ENCODE measurements around the gene ZDHHC3. TPM values are rescaled to one million over a fixed set of nuclear protein-coding genes. Genes with fewer than 3 reads are reported as not detected.

ZDHHC3 gene
- total and polyA plus RNA-seq, 7 experiments from 2014 or later = 33.7 to 54.0 (median 45.0) TPM

GRCh38 chr3:44992555-44993470 lies 16.8 kb upstream of the ZDHHC3 start:
- ChIA-PET CTCF (interaction anchor here (0.8 to 1.1 kb wide), 4 partner anchors 13 to 214 kb away, joined by 3 to 4 read pairs (median 3); no protein-coding TSS in a partner anchor), POLR2A (interaction anchor here (0.7 to 1.5 kb wide), 6 partner anchors 11 to 208 kb away, joined by 3 to 7 read pairs (median 4); partner anchors contain the start of genes EXOSC7 and ZDHHC3)
- ATAC-seq (peak; percentile 73), DNase-seq (peak in 1 of 9 donors; percentile 20)
- no peak overlapping the region for H3K4me3 ChIP-seq (ENCODE audit: low read length)
- H3K27me3 ChIP-seq (ENCODE audit: control insufficient read depth in 2 of 2, insufficient read depth in 2 of 2, low read length in 2 of 2) = no peaks in the 10 kb centered on the region
- Mint-ChIP-seq H3K4me3 (peak overlapping the region in 3 of 10 donors; percentile 21 to 74 (median 40)), H3K9me3 (no peaks in the 10 kb centered on the region), H3K4me1 (peaks cover 37 to 95% (median 91%) of the 10 kb centered on the region in 7 donors), H3K27ac (peak overlapping the region in 6 of 9 donors; percentile 53 to 76 (median 61)), H3K27me3 (no peaks in the 10 kb centered on the region), H3K36me3 (peaks cover 3 to 45% (median 31%) of the 10 kb centered on the region in 5 donors)
- no peak overlapping the region for H3K27ac ChIP-seq (ENCODE audit: low read depth, low read length)
- H3K4me1 ChIP-seq (ENCODE audit: control insufficient read depth in 2 of 2, insufficient read depth in 2 of 2, low read length in 2 of 2) = peaks cover 0 to 30% of the 10 kb centered on the region in 2 donors
- H3K36me3 ChIP-seq (ENCODE audit: control insufficient read depth in 2 of 3, insufficient read depth in 3 of 3, low read length in 3 of 3) = peaks cover 14 to 30% (median 17%) of the 10 kb centered on the region in 3 experiments
- intact Hi-C loops (cut with micrococcal nuclease) = loop anchor here in 1 of 2 donors (1.0 kb wide), 2 partner anchors 10 to 27 kb away; no protein-coding TSS in a partner anchor
- no peaks in the 10 kb centered on the region for H3K9me3 ChIP-seq (ENCODE audit: control insufficient read depth in 2 of 3, low read length in 3 of 3)

GRCh38 chr3:44991326-44991725 lies 15.4 kb upstream of the ZDHHC3 start:
- Histone ChIP-seq H3K27me3 (ENCODE audit: control insufficient read depth in 2 of 2, insufficient read depth in 2 of 2, low read length in 2 of 2) (no peaks in the 10 kb centered on the region), H3K27ac (ENCODE audit: low read depth, low read length) (no peak overlapping the region), H3K4me1 (ENCODE audit: control insufficient read depth in 2 of 2, insufficient read depth in 2 of 2, low read length in 2 of 2) (peaks cover 0 to 30% of the 10 kb centered on the region in 2 donors), H3K36me3 (ENCODE audit: control insufficient read depth in 2 of 3, insufficient read depth in 3 of 3, low read length in 3 of 3) (peaks cover 7 to 24% (median 9%) of the 10 kb centered on the region in 3 experiments), H3K4me3 (ENCODE audit: low read length) (no peak overlapping the region), H3K9me3 (ENCODE audit: control insufficient read depth in 2 of 3, low read length in 3 of 3) (no peaks in the 10 kb centered on the region)
- Mint-ChIP-seq H3K27ac (peak overlapping the region in 8 of 9 donors; percentile 30 to 82 (median 73)), H3K4me1 (peaks cover 32 to 95% (median 85%) of the 10 kb centered on the region in 7 donors), H3K9me3 (no peaks in the 10 kb centered on the region), H3K36me3 (peaks cover 3 to 38% (median 24%) of the 10 kb centered on the region in 5 donors), H3K27me3 (no peaks in the 10 kb centered on the region), H3K4me3 (peak overlapping the region in 8 of 10 donors; percentile 1 to 78 (median 54))
- intact Hi-C loops (cut with micrococcal nuclease) = no loop called here
- peak in 6 of 9 donors; percentile 9 to 47 (median 27) for DNase-seq
- ATAC-seq = peak; percentile 56
- CTCF ChIA-PET = no interaction called here
- POLR2A ChIA-PET = interaction anchor here (1.5 to 2.0 kb wide), 2 partner anchors 14 to 17 kb away, joined by 5 to 10 read pairs; no protein-coding TSS in a partner anchor

- H3K27me3 Mint-ChIP-seq = no peaks in the 10 kb centered on the region
- CTCF ChIA-PET = no interaction called here
- no peak overlapping the region for H3K27ac ChIP-seq (ENCODE audit: low read depth, low read length)
- H3K4me3 Mint-ChIP-seq = no peak overlapping the region
- peaks cover 0 to 30% of the 10 kb centered on the region in 2 donors for H3K4me1 ChIP-seq (ENCODE audit: control insufficient read depth in 2 of 2, insufficient read depth in 2 of 2, low read length in 2 of 2)
- H3K4me3 ChIP-seq (ENCODE audit: low read length) = no peak overlapping the region
- POLR2A ChIA-PET = interaction anchor here (0.8 to 2.0 kb wide), 2 partner anchors 13 to 19 kb away, joined by 3 to 10 read pairs; no protein-coding TSS in a partner anchor
- no peaks in the 10 kb centered on the region for H3K9me3 Mint-ChIP-seq
- ATAC-seq (no peak), DNase-seq (no peak)
- intact Hi-C loops (cut with micrococcal nuclease) = no loop called here
- H3K36me3 ChIP-seq (ENCODE audit: control insufficient read depth in 2 of 3, insufficient read depth in 3 of 3, low read length in 3 of 3) = peaks cover 4 to 16% (median 9%) of the 10 kb centered on the region in 3 experiments
- peaks cover 3 to 45% (median 25%) of the 10 kb centered on the region in 5 donors for H3K36me3 Mint-ChIP-seq
- H3K27ac Mint-ChIP-seq = no peak overlapping the region
- H3K9me3 ChIP-seq (ENCODE audit: control insufficient read depth in 2 of 3, low read length in 3 of 3) = no peaks in the 10 kb centered on the region
- no peaks in the 10 kb centered on the region for H3K27me3 ChIP-seq (ENCODE audit: control insufficient read depth in 2 of 2, insufficient read depth in 2 of 2, low read length in 2 of 2)
- peaks cover 32 to 92% (median 80%) of the 10 kb centered on the region in 7 donors for H3K4me1 Mint-ChIP-seq
These were observed 13.8 kb upstream of the ZDHHC3 start for GRCh38 chr3:44989636-44990373.

GRCh38 chr3:44989141-44989540 lies 13.2 kb upstream of the ZDHHC3 start:
- ATAC-seq (no peak), DNase-seq (no peak)
- peaks cover 3 to 40% (median 21%) of the 10 kb centered on the region in 5 donors for H3K36me3 Mint-ChIP-seq
- ChIA-PET CTCF (interaction anchor here (0.9 to 1.0 kb wide), 2 partner anchors 9 to 51 kb away, joined by 3 read pairs; no protein-coding TSS in a partner anchor), POLR2A (interaction anchor here (3.0 kb wide), 1 partner anchor 12 kb away, joined by 10 read pairs; the partner anchor contains the start of genes EXOSC7 and ZDHHC3)
- no peak overlapping the region for H3K27ac Mint-ChIP-seq
- Histone ChIP-seq H3K36me3 (ENCODE audit: control insufficient read depth in 2 of 3, insufficient read depth in 3 of 3, low read length in 3 of 3) (peaks cover 4 to 16% (median 5%) of the 10 kb centered on the region in 3 experiments), H3K4me3 (ENCODE audit: low read length) (no peak overlapping the region), H3K4me1 (ENCODE audit: control insufficient read depth in 2 of 2, insufficient read depth in 2 of 2, low read length in 2 of 2) (peaks cover 0 to 30% of the 10 kb centered on the region in 2 donors), H3K9me3 (ENCODE audit: control insufficient read depth in 2 of 3, low read length in 3 of 3) (no peaks in the 10 kb centered on the region), H3K27me3 (ENCODE audit: control insufficient read depth in 2 of 2, insufficient read depth in 2 of 2, low read length in 2 of 2) (no peaks in the 10 kb centered on the region), H3K27ac (ENCODE audit: low read depth, low read length) (no peak overlapping the region)
- peaks cover 38 to 91% (median 77%) of the 10 kb centered on the region in 7 donors for H3K4me1 Mint-ChIP-seq
- intact Hi-C loops (cut with micrococcal nuclease) = no loop called here
- no peak overlapping the region for H3K4me3 Mint-ChIP-seq
- H3K27me3 Mint-ChIP-seq = no peaks in the 10 kb centered on the region
- H3K9me3 Mint-ChIP-seq = no peaks in the 10 kb centered on the region

- H3K4me3 Mint-ChIP-seq = no peak overlapping the region
- peaks cover 3 to 35% (median 19%) of the 10 kb centered on the region in 5 donors for H3K36me3 Mint-ChIP-seq
- H3K27ac Mint-ChIP-seq = peak overlapping the region in 1 of 9 donors; percentile 10
- Histone ChIP-seq H3K27ac (ENCODE audit: low read depth, low read length) (no peak overlapping the region), H3K4me1 (ENCODE audit: control insufficient read depth in 2 of 2, insufficient read depth in 2 of 2, low read length in 2 of 2) (peaks cover 7 to 36% of the 10 kb centered on the region in 2 donors), H3K36me3 (ENCODE audit: control insufficient read depth in 2 of 3, insufficient read depth in 3 of 3, low read length in 3 of 3) (peaks cover 4 to 16% (median 5%) of the 10 kb centered on the region in 3 experiments), H3K4me3 (ENCODE audit: low read length) (no peak overlapping the region), H3K9me3 (ENCODE audit: control insufficient read depth in 2 of 3, low read length in 3 of 3) (no peaks in the 10 kb centered on the region), H3K27me3 (ENCODE audit: control insufficient read depth in 2 of 2, insufficient read depth in 2 of 2, low read length in 2 of 2) (no peaks in the 10 kb centered on the region)
- ATAC-seq (no peak), DNase-seq (peak in 2 of 9 donors; percentile 15 to 29)
- intact Hi-C loops (cut with micrococcal nuclease) = no loop called here
- POLR2A ChIA-PET = interaction anchor here (3.0 kb wide), 1 partner anchor 11 kb away, joined by 10 read pairs; the partner anchor contains the start of genes EXOSC7 and ZDHHC3
- no peaks in the 10 kb centered on the region for H3K9me3 Mint-ChIP-seq
- peaks cover 49 to 93% (median 83%) of the 10 kb centered on the region in 7 donors for H3K4me1 Mint-ChIP-seq
- CTCF ChIA-PET = interaction anchor here (0.6 to 1.0 kb wide), 4 partner anchors 10 to 50 kb away, joined by 3 to 4 read pairs (median 3); no protein-coding TSS in a partner anchor
- H3K27me3 Mint-ChIP-seq = no peaks in the 10 kb centered on the region
These were observed 12.1 kb upstream of the ZDHHC3 start for GRCh38 chr3:44988073-44988472.
